DMS153 treated with DMSO at 0.1 percent for 48 hours (cell line): Measurements from ENCODE around the gene C4BPB.
A peak's percentile ranks its signal among the peaks of the same experiment; 100 is the strongest.

ENCODE experiments used
- DNase-seq: peaks from one replicate; lab custom pipeline; 2025; ENCODE audit not compliant: unreplicated experiment; lab: John Stamatoyannopoulos, UW

C4BPB gene

DNA sequence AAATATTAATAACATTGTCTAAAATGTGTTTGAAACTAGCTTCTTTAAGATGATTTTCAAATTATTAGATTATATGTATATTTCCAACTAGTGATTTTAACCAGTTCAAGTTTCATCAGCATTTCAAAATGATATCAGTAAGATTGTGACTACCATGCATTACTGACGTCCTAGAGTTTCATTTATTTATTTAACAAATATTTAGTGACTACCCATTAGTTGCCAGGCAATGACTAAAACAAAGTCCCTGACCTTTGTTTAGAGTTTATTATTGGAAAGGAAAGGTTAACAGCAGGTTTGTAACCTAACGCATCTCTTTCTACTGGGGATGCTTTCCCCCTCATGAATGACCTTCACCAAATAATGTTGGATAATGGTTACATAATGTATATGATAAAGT is 7.6 kb upstream of the C4BPB start:
- no peak for DNase-seq

DNA sequence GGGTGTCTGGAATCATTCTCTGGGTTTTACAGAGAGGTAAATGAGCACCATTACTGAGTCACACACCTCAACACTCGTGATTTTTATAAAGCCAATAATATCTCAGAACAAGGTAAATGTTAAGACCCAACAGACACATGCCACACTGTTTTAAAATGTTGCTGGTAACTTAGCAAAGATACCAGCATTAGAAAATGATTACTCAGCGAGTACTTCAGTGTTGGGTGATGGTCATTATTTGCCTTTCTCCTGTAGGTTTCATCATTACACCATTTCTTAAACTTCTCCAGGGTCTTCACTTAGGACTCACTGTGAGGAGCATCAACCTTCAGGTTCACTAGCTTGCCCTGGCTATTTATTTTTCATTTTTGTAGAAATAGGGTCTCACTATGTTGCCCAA is 6.9 kb upstream of the C4BPB start:
- no peak for DNase-seq

DNA sequence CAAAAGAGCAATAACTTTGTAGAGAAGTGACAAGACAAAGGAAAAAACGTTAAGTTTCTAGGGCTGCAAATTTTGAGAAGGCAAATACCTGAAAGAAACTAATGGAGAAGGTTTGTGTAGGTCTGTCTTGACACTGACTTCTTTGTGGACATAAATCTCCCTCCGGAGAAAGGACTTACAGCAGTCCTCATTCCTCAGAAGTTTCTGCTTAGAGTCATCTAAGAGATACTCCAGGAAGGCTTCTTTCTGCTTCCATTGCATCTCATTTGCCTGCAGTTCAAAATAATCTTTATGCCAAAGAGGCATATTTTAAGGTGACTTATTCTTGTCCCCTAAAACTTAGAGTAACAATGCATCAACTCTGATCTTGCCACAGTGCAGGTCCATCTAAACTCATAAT is 4.4 kb upstream of the C4BPB start:
- no peak for DNase-seq

DNA sequence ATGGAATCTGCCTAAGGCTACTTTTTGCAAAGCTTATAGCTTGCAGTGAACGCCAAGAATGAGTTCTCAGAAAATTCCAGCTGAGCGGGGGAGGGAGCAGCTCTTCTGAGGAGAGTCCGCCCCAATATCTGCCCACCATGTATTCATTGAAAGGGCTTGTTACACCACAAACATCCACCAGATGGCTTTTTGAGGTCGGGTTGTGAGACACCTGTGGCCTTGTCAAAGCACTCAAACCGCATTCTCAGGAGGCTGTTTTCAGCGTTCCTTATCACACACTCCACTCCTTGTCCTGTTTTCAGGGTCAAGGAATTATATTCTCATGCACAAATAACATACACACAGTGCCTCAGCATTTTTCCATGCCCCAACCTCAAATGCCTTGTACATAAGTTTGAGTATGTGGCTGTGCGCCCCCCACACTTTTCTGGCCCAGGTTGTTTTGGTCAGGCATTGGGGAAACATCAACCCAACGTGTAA is 3.9 kb upstream of the C4BPB start:
- DNase-seq, result peak; percentile 73

DNA sequence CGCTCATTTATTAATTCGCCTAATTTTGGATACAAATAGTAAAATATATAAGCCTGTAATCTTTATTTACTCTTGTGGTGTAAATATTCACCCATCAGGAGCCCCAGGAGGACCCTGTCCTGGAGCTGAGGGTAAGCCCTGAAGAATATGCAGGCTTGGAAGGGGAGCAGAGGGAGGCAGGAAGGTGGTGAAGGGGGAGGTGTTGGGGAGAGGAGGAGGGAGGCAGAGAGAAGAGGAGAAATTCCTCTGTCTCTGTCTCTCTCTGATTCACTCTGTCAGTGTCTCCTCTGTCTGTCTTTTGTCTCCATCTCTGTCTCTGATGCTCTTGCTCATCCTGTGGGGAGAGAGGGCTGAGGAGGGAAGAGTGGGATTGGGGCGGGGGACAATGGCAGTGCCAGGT is 2.8 kb upstream of the C4BPB start:
- DNase-seq, result no peak

DNA sequence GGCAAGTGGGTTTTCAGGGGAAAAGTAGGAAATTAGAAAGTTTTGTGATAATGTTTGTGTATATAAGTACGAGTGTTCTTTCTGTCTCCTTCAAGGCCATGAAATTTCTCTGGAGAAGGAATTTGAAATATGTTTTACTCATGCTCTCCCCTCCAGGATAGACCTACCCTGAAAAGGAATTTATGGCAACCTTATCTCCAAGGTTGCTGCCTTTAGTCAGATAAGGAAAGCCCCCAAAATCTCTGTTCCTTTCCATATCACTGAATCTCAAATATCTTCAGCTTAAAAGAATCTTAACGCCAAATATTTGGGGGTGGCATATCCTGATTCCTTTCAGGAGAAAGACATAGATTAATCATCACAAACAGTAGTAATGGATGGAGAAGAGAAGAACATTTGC is 499 bp upstream of the C4BPB start:
- DNase-seq, result no peak

DNA sequence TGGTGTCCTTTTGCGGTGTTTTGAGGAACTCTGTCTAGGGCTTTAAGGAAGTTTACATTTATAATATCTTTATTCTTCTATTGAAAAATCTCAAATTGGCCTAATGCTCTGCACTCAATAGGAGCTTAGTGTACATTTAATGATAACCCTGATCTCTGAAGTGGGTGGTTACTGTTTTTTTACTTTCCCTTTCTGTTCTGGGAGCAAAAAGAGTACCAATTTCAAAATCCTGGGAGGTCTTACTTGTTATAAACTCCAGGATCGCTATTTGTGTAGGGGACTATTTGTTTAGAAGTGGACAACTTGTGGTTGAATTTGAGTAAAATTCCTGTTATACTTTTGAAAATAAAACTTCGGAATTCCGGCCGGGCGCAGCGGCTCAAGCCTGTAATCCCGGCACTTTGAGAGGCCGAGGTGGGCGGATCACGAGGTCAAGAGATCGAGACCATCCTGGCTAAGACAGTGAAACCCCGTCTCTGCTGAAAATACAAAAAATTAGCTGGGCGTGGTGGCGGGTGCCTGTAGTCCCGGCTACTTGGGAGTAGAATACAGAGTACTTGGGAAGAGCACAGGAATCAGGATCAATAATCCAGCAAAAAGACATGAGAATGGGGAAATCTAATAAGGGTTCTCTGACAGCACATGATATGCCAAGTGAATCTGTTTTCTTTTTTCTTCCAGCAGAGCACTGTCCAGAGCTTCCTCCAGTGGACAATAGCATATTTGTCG is 1.1 kb downstream of the C4BPB start:
- DNase-seq, result no peak

DNA sequence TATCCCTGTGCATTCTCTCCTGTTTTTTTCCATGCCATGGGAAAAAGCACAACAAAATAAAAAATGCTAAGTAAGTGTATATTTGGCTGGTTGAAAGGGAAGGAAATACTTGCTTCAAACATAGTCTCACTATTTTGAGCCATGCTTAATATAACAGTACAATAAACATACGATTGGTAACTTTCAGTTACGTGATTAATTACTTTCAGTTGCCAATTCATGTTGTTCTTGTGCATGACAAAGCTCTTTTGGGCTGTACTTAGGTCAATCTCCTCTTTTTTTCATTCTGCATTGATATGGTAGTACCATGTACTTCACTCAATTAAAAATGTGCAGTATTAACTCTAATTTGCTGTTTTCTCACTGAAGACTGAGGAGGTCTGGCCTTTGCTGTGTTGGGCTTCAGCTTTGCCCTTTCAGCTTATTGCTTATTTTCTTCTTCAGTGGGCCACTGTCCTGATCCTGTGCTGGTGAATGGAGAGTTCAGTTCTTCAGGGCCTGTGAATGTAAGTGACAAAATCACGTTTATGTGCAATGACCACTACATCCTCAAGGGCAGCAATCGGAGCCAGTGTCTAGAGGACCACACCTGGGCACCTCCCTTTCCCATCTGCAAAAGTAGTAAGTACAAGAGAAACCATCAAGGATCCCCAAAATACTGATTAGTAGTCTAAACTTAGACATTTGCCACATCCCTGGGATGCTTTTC is 2.7 kb downstream of the C4BPB start:
- no peak for DNase-seq

DNA sequence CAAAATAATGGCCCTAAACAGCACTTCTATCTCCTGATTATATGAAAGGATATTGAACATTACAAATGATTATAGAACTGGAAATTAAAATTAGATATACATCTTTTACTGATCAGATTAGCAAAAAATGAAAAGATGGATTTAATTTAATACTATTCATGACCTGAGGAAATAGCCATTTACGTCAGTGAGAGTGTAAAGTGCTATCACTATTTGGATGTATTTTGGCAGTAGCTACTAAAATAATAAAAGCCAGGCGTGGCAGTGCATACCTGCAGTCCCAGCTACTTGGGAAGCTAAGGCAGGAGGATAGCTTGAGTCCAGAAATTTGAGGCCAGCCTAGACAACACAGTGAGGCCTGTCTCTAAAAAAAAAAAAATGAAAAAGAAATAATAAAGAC is 5.3 kb downstream of the C4BPB start:
- no peak for DNase-seq

DNA sequence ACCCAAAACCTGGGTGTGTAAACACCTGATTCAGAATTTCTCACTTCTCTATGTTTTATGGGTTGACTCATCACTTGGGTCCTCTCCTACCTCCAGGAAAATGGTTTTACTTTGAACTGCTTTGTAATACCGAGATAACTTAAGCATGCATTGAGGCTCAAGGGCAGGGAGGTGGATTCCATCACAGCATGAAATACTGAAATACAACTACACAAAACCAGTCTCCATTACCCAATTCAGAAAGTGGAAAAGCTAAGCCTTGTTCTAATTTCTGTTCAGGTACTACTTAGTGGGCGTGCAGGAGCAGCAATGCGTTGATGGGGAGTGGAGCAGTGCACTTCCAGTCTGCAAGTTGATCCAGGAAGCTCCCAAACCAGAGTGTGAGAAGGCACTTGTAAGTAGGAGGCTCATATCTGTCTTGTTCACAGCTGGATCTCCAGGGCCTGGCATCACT is 9.2 kb downstream of the C4BPB start:
- DNase-seq, result no peak

DNA sequence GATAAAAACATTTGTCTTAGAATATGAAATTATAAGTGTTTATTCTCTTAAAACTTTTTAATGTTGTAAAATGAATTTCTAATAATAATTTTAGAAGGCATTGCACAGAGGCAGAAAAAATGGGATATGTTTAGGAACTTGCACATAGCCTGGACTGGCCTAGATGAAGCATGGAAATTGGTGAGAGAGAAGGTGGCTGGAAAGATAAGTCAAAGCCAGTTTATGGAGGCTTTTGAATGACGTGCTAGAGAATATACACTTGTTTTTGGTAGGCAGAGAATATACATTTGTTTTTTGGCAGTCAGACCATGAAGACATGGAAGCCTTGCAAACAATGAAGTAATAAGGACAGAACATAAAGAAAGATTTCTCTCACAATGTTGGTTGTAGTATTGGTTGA is 13.1 kb downstream of the C4BPB start:
- no peak for DNase-seq

DNA sequence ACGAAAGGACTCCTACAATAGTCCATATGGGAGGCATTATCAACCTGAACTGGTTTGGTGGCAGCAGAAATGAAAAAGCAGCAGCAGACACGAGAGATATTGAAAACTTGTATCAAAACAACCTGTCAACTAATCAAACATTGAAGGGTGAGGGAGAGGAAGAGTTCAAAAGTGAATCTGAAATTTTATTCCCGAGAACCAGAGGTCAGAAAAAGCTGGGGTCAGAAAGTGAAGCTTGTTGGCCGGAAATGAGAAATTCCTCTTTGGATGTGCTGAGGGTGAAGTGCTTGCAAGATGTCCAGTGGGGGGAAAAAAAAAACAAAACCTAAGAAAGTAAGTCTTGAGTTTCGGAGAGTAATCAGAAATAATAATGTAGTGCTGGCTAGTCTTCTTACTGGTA is 13.5 kb downstream of the C4BPB start:
- no peak for DNase-seq

DNA sequence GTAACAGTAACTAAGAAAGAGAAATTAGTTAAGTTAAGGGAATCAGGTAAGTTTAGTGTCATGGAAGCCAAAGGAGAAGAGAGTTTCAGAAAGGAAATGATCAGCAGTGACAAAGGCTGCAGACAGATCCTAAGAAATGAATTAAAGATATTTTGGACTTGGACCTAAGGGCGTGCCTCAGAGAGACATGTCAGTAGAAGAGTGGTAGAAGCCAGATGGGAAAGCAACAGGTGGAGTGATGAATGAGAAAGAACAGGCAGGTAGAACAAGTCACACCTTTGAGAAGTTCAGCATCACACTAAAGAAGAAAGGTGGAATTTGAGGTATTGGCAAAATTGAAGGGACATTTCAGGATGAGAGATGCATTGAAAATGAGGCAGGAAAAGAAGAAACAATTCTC is 14.0 kb downstream of the C4BPB start:
- no peak for DNase-seq

DNA sequence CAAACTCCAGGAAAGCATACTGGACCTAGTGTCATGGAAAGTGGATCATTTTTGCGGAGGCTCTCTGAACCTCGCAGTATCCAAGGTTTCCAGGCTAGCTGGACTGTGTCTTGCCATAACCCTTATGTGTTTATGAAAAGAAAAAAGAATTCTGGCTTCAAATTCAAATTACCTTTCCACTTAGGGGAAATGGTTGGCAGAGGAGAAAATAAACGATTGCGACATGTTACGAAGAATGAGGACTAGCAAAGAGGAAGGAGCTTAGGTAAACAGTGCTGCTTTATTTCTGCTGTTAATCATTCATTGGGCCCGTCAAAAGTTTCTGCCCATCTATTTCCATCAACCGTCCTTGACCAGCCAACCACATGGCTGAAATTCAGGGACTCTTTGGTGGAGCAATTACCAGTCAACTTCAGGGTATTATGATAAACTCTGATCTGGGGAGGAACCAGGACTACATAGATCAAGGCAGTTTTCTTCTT is 15.3 kb downstream of the C4BPB start, which contains the start of gene C4BPA:
Gene C4BPA (plus strand): TSS at position 342 of the 482 bp plus-strand sequence. CDS start 8,793 bp downstream, outside the sequence.
- DNase-seq, result no peak

DNA sequence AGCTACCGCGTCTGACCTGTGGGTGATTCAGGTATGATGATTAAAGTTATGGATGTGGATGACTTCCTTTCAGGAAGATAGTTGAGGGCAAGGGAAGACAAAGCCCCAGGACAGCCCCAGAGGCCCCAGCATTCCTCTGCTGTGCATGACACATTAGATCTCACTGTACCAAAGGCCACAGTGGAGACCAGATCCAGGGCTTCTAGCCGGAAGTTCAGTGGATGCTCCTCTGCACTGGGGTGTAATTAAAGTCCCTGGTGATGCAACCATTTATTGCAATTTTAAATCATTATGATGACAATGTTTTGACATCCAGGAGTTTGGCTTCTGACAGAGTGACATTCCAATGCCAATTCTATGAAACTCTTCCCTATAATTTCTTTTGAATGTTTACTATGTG is 20.3 kb downstream of the C4BPB start:
- DNase-seq, result no peak

DNA sequence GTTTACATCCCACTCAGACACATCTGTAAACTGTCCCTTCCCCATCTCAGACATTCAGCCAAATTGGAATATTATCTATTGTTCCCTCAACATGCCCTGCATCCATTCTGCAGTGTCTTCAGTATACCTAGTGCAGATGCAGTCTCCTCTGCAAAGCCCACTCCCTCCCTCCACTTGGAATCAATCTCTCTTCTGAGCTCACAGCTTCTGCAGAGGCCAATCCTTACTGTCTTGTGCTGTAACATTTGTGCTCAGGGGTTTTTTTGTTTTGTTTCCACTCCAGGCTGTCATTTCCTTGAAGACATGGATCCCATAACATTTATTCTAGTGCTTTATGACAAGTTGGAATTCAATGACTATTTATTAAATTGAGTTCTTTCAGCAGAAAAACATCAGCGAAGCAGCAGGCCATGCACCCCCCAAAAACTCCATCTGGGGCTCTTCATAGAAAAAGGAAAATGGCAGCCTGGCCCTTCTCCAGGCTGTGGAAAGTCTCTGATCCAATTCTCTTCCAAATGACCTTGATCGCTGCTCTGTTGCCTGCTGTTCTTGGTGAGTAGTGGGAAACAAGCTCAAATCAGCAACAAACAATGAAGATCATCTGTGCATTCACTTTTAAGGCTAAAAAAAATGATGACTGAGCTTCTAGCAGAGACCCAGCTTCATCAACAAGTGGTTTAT is 24.1 kb downstream of the C4BPB start:
- DNase-seq, result no peak

DNA sequence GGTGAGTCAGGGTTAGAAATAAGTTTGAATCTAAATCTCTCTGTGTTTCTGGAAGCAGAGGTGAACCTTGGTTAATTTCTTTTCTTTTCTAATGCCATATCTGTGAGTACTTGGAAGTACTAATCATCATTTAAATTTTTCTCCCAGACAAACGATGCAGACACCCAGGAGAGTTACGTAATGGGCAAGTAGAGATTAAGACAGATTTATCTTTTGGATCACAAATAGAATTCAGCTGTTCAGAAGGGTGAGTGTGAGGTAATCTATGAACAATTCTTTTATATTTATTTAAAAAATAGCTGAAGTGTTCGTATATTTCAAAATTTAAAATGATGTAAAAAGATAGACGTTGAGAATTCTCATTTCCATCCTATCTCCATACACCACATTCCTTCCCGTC is 26.6 kb downstream of the C4BPB start:
- DNase-seq, result no peak

DNA sequence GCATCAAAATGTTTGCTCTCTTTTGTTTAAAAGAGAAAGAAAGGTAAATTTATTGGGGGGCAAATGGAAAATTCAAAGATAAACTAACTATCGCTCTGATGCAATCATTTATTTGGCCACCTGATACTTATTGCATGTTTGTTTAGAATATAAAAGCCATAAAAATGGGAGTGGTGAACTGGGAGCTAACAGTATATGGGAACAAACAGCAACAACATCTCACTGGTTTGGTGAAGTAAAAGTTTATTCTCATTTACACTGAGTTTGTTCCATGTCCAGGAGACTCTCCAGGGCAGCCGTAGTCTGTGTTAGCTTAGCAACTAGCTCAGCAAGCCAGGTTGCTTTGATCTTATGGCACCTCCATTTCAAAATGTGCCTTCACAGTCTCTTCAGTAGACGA is 35.7 kb downstream of the C4BPB start:
- DNase-seq, result no peak

DNA sequence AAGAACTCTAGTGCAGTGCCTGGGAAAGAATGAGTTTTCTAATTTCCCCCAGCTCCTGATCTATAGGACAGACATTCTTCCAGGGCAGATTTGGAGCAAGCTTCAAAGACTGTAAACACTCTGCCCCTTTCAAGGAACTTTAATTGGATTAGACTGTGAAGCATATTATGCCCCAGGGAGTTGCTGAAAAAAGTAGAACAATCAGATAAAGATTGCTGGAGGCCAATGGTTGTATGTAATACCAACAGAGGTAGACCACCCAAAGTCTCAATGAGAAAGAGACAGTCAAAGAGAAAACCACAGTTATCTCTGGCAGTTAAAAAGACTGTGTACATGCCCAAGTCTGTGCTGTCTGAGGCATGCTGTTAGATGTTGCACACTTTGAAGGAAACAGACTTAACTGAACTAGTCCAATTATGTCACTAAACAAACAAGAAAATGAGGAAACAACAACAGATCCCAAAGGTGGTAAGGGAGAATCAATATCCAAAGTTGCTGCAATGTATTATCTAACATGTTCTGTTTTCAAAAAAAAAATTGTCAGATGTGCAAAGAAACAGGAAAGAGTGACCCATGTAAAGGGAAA is 39.8 kb downstream of the C4BPB start:
- DNase-seq, result no peak

DNA sequence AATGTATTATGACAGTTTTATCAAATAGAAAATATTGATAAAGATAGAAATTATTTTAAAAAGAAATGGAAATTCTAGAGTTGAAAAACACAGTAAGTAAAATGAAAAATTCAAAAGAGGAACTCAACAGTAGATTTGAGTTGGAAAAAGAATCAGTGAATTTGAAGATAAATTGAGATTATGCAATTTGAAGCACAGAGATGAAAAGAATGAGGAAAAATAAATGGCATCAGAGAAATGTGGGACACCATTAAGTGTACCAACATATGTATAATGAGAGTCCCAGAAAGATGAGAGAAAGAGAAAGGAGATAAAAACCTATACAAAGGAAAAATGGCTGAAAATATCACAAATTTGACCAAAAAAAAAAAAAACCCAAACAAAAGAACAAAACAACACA is 40.4 kb downstream of the C4BPB start:
- DNase-seq, result no peak

DNA sequence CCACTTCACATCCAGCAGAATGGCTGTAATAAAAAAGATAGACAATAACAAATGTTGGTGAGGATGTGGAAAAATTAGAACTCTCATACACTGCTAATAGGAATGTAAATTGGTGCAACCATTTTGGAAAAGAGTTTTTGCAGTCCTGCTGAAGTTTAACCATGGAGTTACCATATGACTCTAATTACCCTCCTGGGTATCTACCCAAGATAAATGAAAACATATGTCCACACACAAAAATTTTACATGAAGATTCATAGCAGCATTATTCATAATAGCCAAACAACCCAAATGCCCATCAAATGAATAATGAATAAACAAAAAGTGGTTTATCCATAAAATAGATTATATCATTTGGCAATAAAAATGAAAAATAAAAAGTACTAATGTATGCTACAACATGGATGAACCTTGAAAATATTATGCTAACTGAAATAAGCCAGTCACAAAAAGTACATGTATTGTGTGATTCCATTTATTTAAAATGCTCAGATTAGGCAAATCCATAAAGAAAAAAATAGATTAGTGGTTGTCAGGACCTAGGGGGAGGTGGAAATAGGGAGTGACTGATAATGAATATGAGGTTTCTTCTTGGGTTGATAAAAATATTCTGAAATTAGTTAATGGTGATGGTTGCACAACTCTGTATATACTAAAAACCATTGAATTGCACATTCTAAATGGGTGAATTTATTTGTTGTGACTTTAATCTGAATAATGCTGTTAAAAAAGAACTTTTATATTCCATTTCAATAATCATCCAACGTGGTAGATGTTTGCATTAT is 41.8 kb downstream of the C4BPB start:
- DNase-seq, result no peak
